GM23338 (cell line): ENCODE results near the gene CTNNA3. TPM values are rescaled to one million over a fixed set of nuclear protein-coding genes. Genes with fewer than 3 reads are reported as not detected.

Experiments used
- ATAC-seq: fragments of 200-7000 bp; cut with Tn5 transposase; 3 replicates; pipeline ENCODE4 v1.9.1; 2020
- DNase-seq: peaks from one replicate; pipeline ENCODE4 v3.0.0-alpha.2; 2015; ENCODE audit warnings: low spot score
- H2AFZ ChIP-seq: fragments of 200-600 bp; sonication (generic); 2 replicates; pipeline ENCODE4 v1.8.0; 2016; ENCODE audit warnings: antibody characterized with exemption, mild to moderate bottlenecking, moderate library complexity
- H3F3A ChIP-seq: fragments of 200-600 bp; sonication (generic); replicated peaks from 2 replicates; pipeline ENCODE4 v1.8.0; 2017; ENCODE audit warnings: antibody characterized with exemption, mixed run types, low read depth
- H3K27ac ChIP-seq: fragments of 200-600 bp; sonication (generic); 2 replicates; pipeline ENCODE4 v1.6.1; 2016; ENCODE audit warnings: low read depth
- H3K27me3 ChIP-seq: fragments of 200-600 bp; sonication (generic); 2 replicates; pipeline ENCODE4 v1.8.0; 2016; ENCODE audit warnings: mild to moderate bottlenecking, mixed run types, moderate library complexity; ENCODE audit not compliant: insufficient read depth
- H3K36me3 ChIP-seq: fragments of 200-600 bp; sonication (generic); 2 replicates; pipeline ENCODE4 v1.8.0; 2016; ENCODE audit warnings: mild to moderate bottlenecking; ENCODE audit not compliant: insufficient read depth
- H3K4me1 ChIP-seq: fragments of 200-600 bp; sonication (generic); 2 replicates; pipeline ENCODE4 v1.8.0; 2016; ENCODE audit warnings: mild to moderate bottlenecking, moderate library complexity; ENCODE audit not compliant: insufficient read depth
- H3K4me2 ChIP-seq: fragments of 200-600 bp; sonication (generic); 2 replicates; pipeline ENCODE4 v1.7.1; 2017; ENCODE audit warnings: mixed run types
- H3K4me3 ChIP-seq: fragments of 200-600 bp; sonication (generic); 2 replicates; pipeline ENCODE4 v1.6.1; 2016; ENCODE audit warnings: mixed run types
- H3K79me2 ChIP-seq: fragments of 200-600 bp; sonication (generic); replicated peaks from 2 replicates; pipeline ENCODE4 v1.8.0; 2017; ENCODE audit warnings: mild to moderate bottlenecking; ENCODE audit not compliant: insufficient read depth
- H3K9me2 ChIP-seq: fragments of 200-600 bp; sonication (generic); 2 replicates; pipeline ENCODE4 v1.8.0; 2017; ENCODE audit not compliant: insufficient read depth
- H4K20me1 ChIP-seq: fragments of 200-600 bp; sonication (generic); replicated peaks from 2 replicates; pipeline ENCODE4 v1.8.0; 2017; ENCODE audit warnings: mild to moderate bottlenecking; ENCODE audit not compliant: insufficient read depth
- H3K27ac Mint-ChIP-seq: 2 replicates; pipeline ENCODE4 v1.8.0; 2020; ENCODE audit warnings: inconsistent platforms, mild to moderate bottlenecking, moderate library complexity, mixed read lengths
- H3K27me3 Mint-ChIP-seq: 3 replicates; pipeline ENCODE4 v1.8.0; 2022; ENCODE audit warnings: low read depth, mild to moderate bottlenecking, moderate library complexity, mixed read lengths, inconsistent platforms; ENCODE audit not compliant: insufficient read depth, poor library complexity
- H3K36me3 Mint-ChIP-seq: 3 replicates; pipeline ENCODE4 v1.8.0; 2021; ENCODE audit warnings: low read depth, mild to moderate bottlenecking, inconsistent platforms, moderate library complexity, mixed read lengths
- H3K4me1 Mint-ChIP-seq: 3 replicates; pipeline ENCODE4 v1.8.0; 2020; ENCODE audit warnings: mild to moderate bottlenecking, inconsistent platforms, mixed read lengths
- H3K4me3 Mint-ChIP-seq: 3 replicates; pipeline ENCODE4 v1.8.0; 2021; ENCODE audit warnings: moderate library complexity, mild to moderate bottlenecking, inconsistent platforms, mixed read lengths
- H3K9me3 Mint-ChIP-seq: 3 replicates; pipeline ENCODE4 v1.8.0; 2020; ENCODE audit warnings: moderate library complexity, mild to moderate bottlenecking, inconsistent platforms, mixed read lengths
- CREB1 ChIP-seq: fragments of 250-450 bp; sonication (Bioruptor Pico); IDR thresholded peaks from 2 replicates; pipeline ENCODE4 v1.5.0; 2020; ENCODE audit warnings: low read depth, mild to moderate bottlenecking, moderate library complexity
- ETS1 ChIP-seq: IDR thresholded peaks from 2 replicates; pipeline ENCODE4 v1.6.1; 2016; ENCODE audit warnings: antibody characterized with exemption
- EZH2 ChIP-seq: fragments of 200-600 bp; sonication (generic); IDR thresholded peaks from one replicate; pipeline ENCODE4 v1.8.0; 2017; ENCODE audit warnings: antibody characterized with exemption, mild to moderate bottlenecking, low read depth; ENCODE audit not compliant: unreplicated experiment
- EZH2phosphoT487 ChIP-seq: fragments of 200-600 bp; sonication (generic); IDR thresholded peaks from one replicate; pipeline ENCODE4 v1.8.1; 2018; ENCODE audit warnings: antibody characterized with exemption; ENCODE audit not compliant: unreplicated experiment
- JUNB ChIP-seq: IDR thresholded peaks from one replicate; pipeline ENCODE4 v1.6.1; 2016; ENCODE audit warnings: antibody characterized with exemption; ENCODE audit not compliant: unreplicated experiment
- NANOG ChIP-seq: IDR thresholded peaks from 2 replicates; pipeline ENCODE4 v1.6.1; 2016; ENCODE audit warnings: antibody characterized with exemption, borderline replicate concordance
- POLR2AphosphoS5 ChIP-seq: IDR thresholded peaks from 2 replicates; pipeline ENCODE4 v1.6.1; 2016; ENCODE audit warnings: antibody characterized with exemption, low read depth
- REST ChIP-seq: IDR thresholded peaks from one replicate; pipeline ENCODE4 v1.6.1; 2018; ENCODE audit warnings: antibody characterized with exemption; ENCODE audit not compliant: unreplicated experiment
- ZNF114 ChIP-seq: fragments of 250-450 bp; sonication (Bioruptor Pico); IDR thresholded peaks from 2 replicates; pipeline ENCODE4 v1.5.0; 2020; ENCODE audit warnings: mild to moderate bottlenecking, moderate library complexity
- ZNF331 ChIP-seq: fragments of 250-450 bp; sonication (Bioruptor Pico); IDR thresholded peaks from 2 replicates; pipeline ENCODE4 v1.5.0; 2020; ENCODE audit warnings: low read depth, mild to moderate bottlenecking, moderate library complexity
- polyA plus RNA-seq: library from polyadenylated mRNA; unstranded; fragments of >200 nt; fragmentation: Nextera tagmentation; extraction: Ambion mirVana; gene quantifications from 2 replicates; pipeline ENCODE4 v1.2.1, GENCODE V29; 2016
- total RNA-seq: library from RNA; depleted of rRNA; stranded (reverse); fragments of >200 nt; shearing (Covaris generic); gene quantifications from 2 replicates; pipeline ENCODE4 v1.2.3, GENCODE V29; 2014
- TF ChIP-seq, protein P1 (sequence below), 2 experiments: fragments of 200-600 bp in 1 of 2; sonication (generic) in 1 of 2; conservative IDR thresholded peaks; 2 replicates each; pipeline versions ENCODE4 v1.5.1 to v1.6.1; 2016 to 2017; ENCODE audit warnings: antibody characterized with exemption in 2 of 2, low read depth in 2 of 2, mild to moderate bottlenecking in 2 of 2, moderate library complexity in 1 of 2

Gene CTNNA3
- total and polyA plus RNA-seq, 2 experiments from 2014 or later: 0.71 to 3.3 TPM

- Histone ChIP-seq H4K20me1 (no peaks in the 10 kb centered on the region), H3K4me1 (no peaks in the 10 kb centered on the region), H3K36me3 (no peaks in the 10 kb centered on the region), H3K79me2 (no peaks in the 10 kb centered on the region), H3K27ac (no peak overlapping the region), H3K9me2 (no peaks in the 10 kb centered on the region; the same call in 1 of the 2 replicates), H3K4me2 (no peak overlapping the region), H3K27me3 (no peaks in the 10 kb centered on the region), H2AFZ (no peak overlapping the region), H3F3A (no peaks in the 10 kb centered on the region), H3K4me3 (no peak overlapping the region)
- no peak for ATAC-seq
- Mint-ChIP-seq H3K27ac (no peak overlapping the region), H3K36me3 (peaks cover 3% of the 10 kb centered on the region; the same call in 1 of the 3 replicates), H3K9me3 (peaks cover 4% of the 10 kb centered on the region; the same call in 2 of the 3 replicates), H3K4me3 (no peak overlapping the region), H3K27me3 (no peaks in the 10 kb centered on the region), H3K4me1 (no peaks in the 10 kb centered on the region)
- no peak for DNase-seq
- TF ChIP-seq NANOG: no peak
- TF ChIP-seq ZNF331 (CRISPR knock-in tag): no peak
- no peak for TF ChIP-seq EZH2
- TF ChIP-seq REST: no peak
- TF ChIP-seq, protein P1, sequence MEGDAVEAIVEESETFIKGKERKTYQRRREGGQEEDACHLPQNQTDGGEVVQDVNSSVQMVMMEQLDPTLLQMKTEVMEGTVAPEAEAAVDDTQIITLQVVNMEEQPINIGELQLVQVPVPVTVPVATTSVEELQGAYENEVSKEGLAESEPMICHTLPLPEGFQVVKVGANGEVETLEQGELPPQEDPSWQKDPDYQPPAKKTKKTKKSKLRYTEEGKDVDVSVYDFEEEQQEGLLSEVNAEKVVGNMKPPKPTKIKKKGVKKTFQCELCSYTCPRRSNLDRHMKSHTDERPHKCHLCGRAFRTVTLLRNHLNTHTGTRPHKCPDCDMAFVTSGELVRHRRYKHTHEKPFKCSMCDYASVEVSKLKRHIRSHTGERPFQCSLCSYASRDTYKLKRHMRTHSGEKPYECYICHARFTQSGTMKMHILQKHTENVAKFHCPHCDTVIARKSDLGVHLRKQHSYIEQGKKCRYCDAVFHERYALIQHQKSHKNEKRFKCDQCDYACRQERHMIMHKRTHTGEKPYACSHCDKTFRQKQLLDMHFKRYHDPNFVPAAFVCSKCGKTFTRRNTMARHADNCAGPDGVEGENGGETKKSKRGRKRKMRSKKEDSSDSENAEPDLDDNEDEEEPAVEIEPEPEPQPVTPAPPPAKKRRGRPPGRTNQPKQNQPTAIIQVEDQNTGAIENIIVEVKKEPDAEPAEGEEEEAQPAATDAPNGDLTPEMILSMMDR (conservative IDR thresholded peaks at IDR 0.05; ENCODE audit: low read depth in 2 of 2): no peak
- no peak for TF ChIP-seq ETS1
- no peak for TF ChIP-seq EZH2phosphoT487
These were observed 1232.4 kb downstream of the CTNNA3 start for GRCh38 chr10:66463611-66464010.

GRCh38 chr10:66457629-66458028 lies 1238.4 kb downstream of the CTNNA3 start:
- no peaks in the 10 kb centered on the region for H3K9me2 ChIP-seq
- no peak for DNase-seq
- no peaks in the 10 kb centered on the region for H3K36me3 ChIP-seq
- Mint-ChIP-seq H3K4me1 (no peaks in the 10 kb centered on the region), H3K27ac (no peak overlapping the region), H3K27me3 (no peaks in the 10 kb centered on the region), H3K9me3 (peaks cover 6% of the 10 kb centered on the region; the same call in 2 of the 3 replicates), H3K4me3 (no peak overlapping the region), H3K36me3 (no peaks in the 10 kb centered on the region)
- H3K27ac ChIP-seq: no peak overlapping the region
- H3K27me3 ChIP-seq: no peaks in the 10 kb centered on the region
- no peak overlapping the region for H2AFZ ChIP-seq
- no peak overlapping the region for H3K4me2 ChIP-seq
- ATAC-seq: no peak
- no peaks in the 10 kb centered on the region for H3K79me2 ChIP-seq
- H4K20me1 ChIP-seq: no peaks in the 10 kb centered on the region
- H3K4me1 ChIP-seq: no peaks in the 10 kb centered on the region
- H3F3A ChIP-seq: no peaks in the 10 kb centered on the region
- H3K4me3 ChIP-seq: no peak overlapping the region
- TF ChIP-seq CREB1 (CRISPR knock-in tag) (no peak), REST (no peak), ZNF114 (CRISPR knock-in tag) (no peak), POLR2AphosphoS5 (no peak), JUNB (no peak)
- TF ChIP-seq, protein P1 (conservative IDR thresholded peaks at IDR 0.05; ENCODE audit: low read depth in 2 of 2): no peak
